Neutrophil (primary cell): ENCODE data around the gene SPRR2G.
"Not testable (repeated sequence)": the region's sequence is repeated elsewhere in the genome, so short reads cannot be mapped to it uniquely, and the experiment has no call there.

Experiments
- H3K27ac ChIP-seq: fragments of 200-600 bp; sonication (generic); 2 replicates; pipeline ENCODE4 v1.5.1; 2016; ENCODE audit warnings: mild to moderate bottlenecking, moderate library complexity
- H3K27me3 ChIP-seq: fragments of 200-600 bp; sonication (generic); 2 replicates; pipeline ENCODE4 v1.6.0; 2016; ENCODE audit warnings: mild to moderate bottlenecking
- H3K36me3 ChIP-seq: fragments of 200-600 bp; sonication (generic); 2 replicates; pipeline ENCODE4 v1.5.1; 2017
- H3K4me1 ChIP-seq, 2 experiments: fragments of 200-600 bp in 1 of 2; sonication (generic) in 1 of 2; 1 replicate in 1 of 2; 2 replicates in 1 of 2; pipeline versions ENCODE4 v1.5.1 to v1.6.1; 2013 to 2016; ENCODE audit warnings: low read depth in 1 of 2, low read length in 1 of 2, mild to moderate bottlenecking in 1 of 2, moderate library complexity in 1 of 2; ENCODE audit not compliant: control insufficient read depth in 1 of 2, insufficient read depth in 1 of 2
- H3K4me3 ChIP-seq, 2 experiments: fragments of 200-600 bp in 1 of 2; sonication (generic) in 1 of 2; 1 replicate in 1 of 2; 2 replicates in 1 of 2; pipeline ENCODE4 v1.5.1; 2013 to 2016; ENCODE audit warnings: low read depth in 1 of 2, low read length in 1 of 2, mild to moderate bottlenecking in 1 of 2, moderate library complexity in 1 of 2
- H3K9me3 ChIP-seq: fragments of 200-600 bp; sonication (generic); 2 replicates; pipeline ENCODE4 v1.5.1; 2016
- CTCF ChIP-seq: fragments of 200-600 bp; sonication (generic); IDR thresholded peaks from 2 replicates; pipeline ENCODE4 v1.5.1; 2016; ENCODE audit warnings: antibody characterized with exemption

SPRR2G gene

DNA sequence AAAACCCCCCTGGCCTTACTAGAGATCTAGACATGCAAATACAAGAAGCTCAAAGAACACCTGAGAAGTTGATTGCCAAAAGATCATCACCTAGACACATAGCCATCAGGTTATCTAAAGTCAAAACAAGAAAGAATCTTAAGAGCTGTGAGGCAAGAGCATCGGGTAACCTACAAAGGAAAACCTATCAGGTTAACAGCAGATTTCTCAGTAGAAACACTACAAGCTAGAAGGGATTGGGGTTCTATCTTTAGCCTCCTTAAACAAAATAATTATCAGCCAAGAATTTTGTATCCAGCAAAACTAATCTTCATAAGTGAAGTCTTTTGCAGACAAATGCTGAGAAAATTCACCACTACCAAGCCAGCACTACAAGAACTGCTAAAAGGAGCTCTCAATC lies 25.2 kb downstream of the SPRR2G start:
- Histone ChIP-seq H3K4me1 (no peaks in the 10 kb centered on the region), H3K4me3 (no peak overlapping the region), H3K27me3 (peaks cover 6% of the 10 kb centered on the region), H3K9me3 (no peaks in the 10 kb centered on the region), H3K36me3 (no peaks in the 10 kb centered on the region), H3K27ac (no peak overlapping the region)
- TF ChIP-seq CTCF = no peak

GRCh38 chr1:153123793-153124192 lies 26.9 kb downstream of the SPRR2G start:
- not testable (repeated sequence) for H3K36me3 ChIP-seq

DNA sequence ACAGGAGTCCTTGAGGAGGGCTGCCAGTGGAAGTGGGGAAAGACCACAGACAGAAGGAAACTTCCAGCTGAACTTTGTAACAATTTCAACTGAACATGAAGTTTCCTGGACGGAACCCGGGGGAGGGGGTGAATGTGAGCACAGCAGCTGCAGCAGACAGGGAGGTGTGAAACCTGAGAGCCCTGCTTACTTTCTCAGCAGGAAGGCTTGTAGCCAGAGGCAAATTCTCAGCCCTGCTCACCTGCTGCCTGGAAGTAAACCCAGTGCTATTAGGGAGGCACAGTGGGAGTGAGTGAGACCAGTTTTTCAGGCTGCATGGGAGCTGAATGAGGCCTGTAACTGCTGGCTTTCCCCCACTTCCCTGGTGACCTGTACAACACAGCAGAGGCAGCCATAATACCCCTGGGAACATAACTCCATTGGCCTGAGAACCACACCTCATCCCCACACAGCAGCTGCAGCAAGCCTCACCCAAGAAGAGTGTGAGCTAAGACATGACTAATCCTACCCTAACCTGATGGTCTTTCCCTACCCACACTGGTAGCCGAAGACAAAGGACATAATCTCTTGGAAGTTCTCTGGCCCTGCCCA lies 27.8 kb downstream of the SPRR2G start:
- Histone ChIP-seq H3K27ac (no peak overlapping the region), H3K4me3 (no peak overlapping the region), H3K9me3 (no peaks in the 10 kb centered on the region), H3K4me1 (no peaks in the 10 kb centered on the region), H3K36me3 (no peaks in the 10 kb centered on the region), H3K27me3 (peaks cover 20% of the 10 kb centered on the region)
- TF ChIP-seq CTCF = no peak

More at GRCh38 chr1:153123793-153124192, 26.9 kb downstream of the SPRR2G start:
- not testable (repeated sequence) for H3K4me3 ChIP-seq, H3K27ac ChIP-seq, H3K9me3 ChIP-seq, H3K4me1 ChIP-seq
- peaks cover 20% of the 10 kb centered on the region for H3K27me3 ChIP-seq

- H3K9me3 ChIP-seq = no peaks in the 10 kb centered on the region
- H3K27me3 ChIP-seq = peaks cover 20% of the 10 kb centered on the region
- H3K4me3 ChIP-seq = no peak overlapping the region
- no peak for TF ChIP-seq CTCF
- H3K4me1 ChIP-seq = no peaks in the 10 kb centered on the region
- no peaks in the 10 kb centered on the region for H3K36me3 ChIP-seq
- H3K27ac ChIP-seq = no peak overlapping the region
These were observed 29.7 kb downstream of the SPRR2G start for GRCh38 chr1:153120945-153121344.

DNA sequence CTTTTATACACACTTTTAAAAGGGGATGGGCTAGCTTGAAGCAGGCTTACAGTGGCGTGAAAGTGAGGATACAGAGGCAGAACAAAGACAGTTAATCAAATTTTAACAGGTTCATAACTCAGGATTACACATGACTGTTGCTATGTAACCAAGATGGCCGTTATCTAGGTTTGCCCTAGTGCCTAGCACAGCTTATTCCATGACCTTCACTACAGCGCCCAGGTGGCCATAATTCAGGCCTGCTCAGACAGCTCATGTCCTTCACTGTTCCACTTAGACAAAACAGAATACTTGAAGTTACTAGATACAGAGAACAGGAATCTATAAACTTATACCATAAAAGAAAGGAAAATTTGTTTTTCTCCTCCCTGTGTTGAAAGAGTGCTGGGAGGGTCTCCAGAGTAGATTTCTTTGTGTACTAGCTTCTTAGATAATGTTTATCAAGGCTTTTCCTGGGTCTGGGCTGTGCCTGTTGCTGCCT lies 31.2 kb downstream of the SPRR2G start:
- Histone ChIP-seq H3K27ac (no peak overlapping the region), H3K27me3 (peaks cover 20% of the 10 kb centered on the region), H3K4me3 (no peak overlapping the region), H3K4me1 (no peaks in the 10 kb centered on the region), H3K9me3 (no peaks in the 10 kb centered on the region), H3K36me3 (no peaks in the 10 kb centered on the region)
- no peak for TF ChIP-seq CTCF

DNA sequence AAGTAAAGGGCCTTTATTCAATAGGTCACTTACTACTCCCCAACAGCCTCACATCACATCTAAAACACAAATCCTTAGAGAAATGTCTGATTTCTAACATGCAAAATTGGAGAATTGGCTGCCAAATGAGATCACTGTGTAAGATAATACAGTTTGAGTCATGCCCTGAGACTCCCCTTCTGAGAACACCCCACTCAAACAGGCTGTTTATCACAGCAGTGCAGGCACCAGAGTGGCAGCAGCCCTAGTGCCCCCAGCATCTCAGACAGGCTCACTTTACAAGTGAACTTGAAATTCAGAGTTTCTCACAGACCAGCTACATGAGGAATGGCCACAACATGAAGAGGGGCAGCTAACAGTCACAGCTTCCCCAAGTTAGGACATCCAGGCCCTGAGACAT lies 35.4 kb downstream of the SPRR2G start:
- not testable (repeated sequence) for H3K4me3 ChIP-seq, H3K36me3 ChIP-seq, H3K27ac ChIP-seq, H3K9me3 ChIP-seq, H3K4me1 ChIP-seq
- peaks cover 16% of the 10 kb centered on the region for H3K27me3 ChIP-seq
